Ectodermal cell (in vitro differentiated cells): ENCODE data around the gene PCSK6.

ENCODE experiments used
- H3K27ac ChIP-seq: 2 replicates; pipeline ENCODE4 v1.7.0; 2013; ENCODE audit warnings: mild to moderate bottlenecking, low read depth, low read length; ENCODE audit not compliant: insufficient read depth, poor library complexity, severe bottlenecking
- H3K27me3 ChIP-seq: 2 replicates; pipeline ENCODE4 v1.7.0; 2013; ENCODE audit warnings: mild to moderate bottlenecking, low read length; ENCODE audit not compliant: insufficient read depth, control insufficient read depth, poor library complexity, severe bottlenecking
- H3K36me3 ChIP-seq: one replicate; pipeline ENCODE4 v1.7.0; 2013; ENCODE audit warnings: low read length; ENCODE audit not compliant: control insufficient read depth, insufficient read depth
- H3K4me1 ChIP-seq: one replicate; pipeline ENCODE4 v1.7.0; 2013; ENCODE audit warnings: low read length; ENCODE audit not compliant: control insufficient read depth, insufficient read depth
- H3K4me3 ChIP-seq: 2 replicates; pipeline ENCODE4 v1.7.0; 2013; ENCODE audit warnings: low read depth, low read length, control low read depth; ENCODE audit not compliant: insufficient read depth
- H3K9me3 ChIP-seq: 2 replicates; pipeline ENCODE4 v1.7.0; 2013; ENCODE audit warnings: mild to moderate bottlenecking, low read length, moderate library complexity; ENCODE audit not compliant: control insufficient read depth
- WGBS, 2 experiments: methylation state at CpG; one replicate each; pipeline ENCODE4 v1.1.7; 2013; ENCODE audit warnings: missing lambda C conversion rate in 2 of 2; 5-methylcytosine and 5-hydroxymethylcytosine counted together

The PCSK6 gene

GRCh38 chr15:101498717-101499480 is 9.4 kb upstream of the PCSK6 start:
- Histone ChIP-seq H3K27me3 (no peaks in the 10 kb centered on the region), H3K4me3 (no peak overlapping the region), H3K27ac (no peak overlapping the region), H3K9me3 (no peaks in the 10 kb centered on the region), H3K36me3 (no peaks in the 10 kb centered on the region), H3K4me1 (peaks cover 33% of the 10 kb centered on the region)
- 89 to 90% methylated on average over 14 of the region's 14 CpGs for WGBS, 2 experiments

- Histone ChIP-seq H3K9me3 (no peaks in the 10 kb centered on the region), H3K27me3 (no peaks in the 10 kb centered on the region), H3K36me3 (no peaks in the 10 kb centered on the region), H3K4me1 (peaks cover 34% of the 10 kb centered on the region), H3K4me3 (no peak overlapping the region), H3K27ac (no peak overlapping the region)
- 91 to 92% methylated on average over 9 of the region's 9 CpGs for WGBS, 2 experiments
Observed at GRCh38 chr15:101498076-101498716, 8.7 kb upstream of the PCSK6 start.

DNA sequence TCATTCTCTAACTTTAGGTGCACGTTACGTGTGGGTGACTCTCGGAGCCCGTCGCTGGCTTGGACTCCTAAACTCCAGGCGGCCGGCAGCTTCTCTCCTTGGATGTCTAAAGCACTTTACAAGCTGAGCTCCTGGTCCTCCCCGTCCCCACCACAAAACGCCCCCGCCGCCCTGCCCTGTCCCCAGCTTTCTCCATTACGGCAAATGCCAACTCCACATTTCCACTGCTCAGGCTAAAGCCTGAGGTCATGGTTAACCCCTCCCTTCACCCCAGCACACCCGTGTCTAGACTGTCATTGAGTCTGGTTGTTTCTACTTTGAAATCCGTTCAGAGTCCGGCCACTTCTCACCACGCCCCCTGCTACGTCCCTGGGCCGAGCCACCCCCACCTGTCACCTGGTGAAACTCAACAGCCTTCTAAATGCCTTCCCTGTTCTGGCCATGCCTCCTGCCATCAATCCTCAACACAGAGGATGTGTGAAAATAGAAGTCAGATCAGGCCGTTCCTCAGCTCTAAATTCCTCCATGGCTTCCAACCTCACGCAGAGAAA is 8.1 kb upstream of the PCSK6 start:
- Histone ChIP-seq H3K27ac (no peak overlapping the region), H3K4me1 (peaks cover 32% of the 10 kb centered on the region), H3K9me3 (no peaks in the 10 kb centered on the region), H3K4me3 (no peak overlapping the region), H3K36me3 (no peaks in the 10 kb centered on the region), H3K27me3 (no peaks in the 10 kb centered on the region)
- WGBS, 2 experiments = 90% methylated on average over 20 of the region's 20 CpGs

GRCh38 chr15:101497017-101497416 is 7.5 kb upstream of the PCSK6 start:
- peaks cover 30% of the 10 kb centered on the region for H3K4me1 ChIP-seq
- 76 to 77% methylated on average over 13 of the region's 13 CpGs for WGBS, 2 experiments

GRCh38 chr15:101496198-101496986 is 6.9 kb upstream of the PCSK6 start:
- 62 to 66% methylated on average over 23 of the region's 23 CpGs for WGBS, 2 experiments
- no peak overlapping the region for H3K4me3 ChIP-seq

More at GRCh38 chr15:101497017-101497416, 7.5 kb upstream of the PCSK6 start:
- Histone ChIP-seq H3K36me3 (no peaks in the 10 kb centered on the region), H3K27ac (no peak overlapping the region), H3K9me3 (no peaks in the 10 kb centered on the region), H3K4me3 (no peak overlapping the region), H3K27me3 (no peaks in the 10 kb centered on the region)

GRCh38 chr15:101495334-101496197 is 6.1 kb upstream of the PCSK6 start:
- Histone ChIP-seq H3K4me3 (no peak overlapping the region), H3K36me3 (no peaks in the 10 kb centered on the region), H3K9me3 (no peaks in the 10 kb centered on the region), H3K4me1 (peaks cover 30% of the 10 kb centered on the region), H3K27ac (no peak overlapping the region), H3K27me3 (peaks cover 4% of the 10 kb centered on the region)
- WGBS, 2 experiments = 84 to 85% methylated on average over 22 of the region's 22 CpGs

More at GRCh38 chr15:101496198-101496986, 6.9 kb upstream of the PCSK6 start:
- Histone ChIP-seq H3K4me1 (peaks cover 30% of the 10 kb centered on the region), H3K9me3 (no peaks in the 10 kb centered on the region), H3K27me3 (no peaks in the 10 kb centered on the region), H3K27ac (no peak overlapping the region), H3K36me3 (no peaks in the 10 kb centered on the region)

DNA sequence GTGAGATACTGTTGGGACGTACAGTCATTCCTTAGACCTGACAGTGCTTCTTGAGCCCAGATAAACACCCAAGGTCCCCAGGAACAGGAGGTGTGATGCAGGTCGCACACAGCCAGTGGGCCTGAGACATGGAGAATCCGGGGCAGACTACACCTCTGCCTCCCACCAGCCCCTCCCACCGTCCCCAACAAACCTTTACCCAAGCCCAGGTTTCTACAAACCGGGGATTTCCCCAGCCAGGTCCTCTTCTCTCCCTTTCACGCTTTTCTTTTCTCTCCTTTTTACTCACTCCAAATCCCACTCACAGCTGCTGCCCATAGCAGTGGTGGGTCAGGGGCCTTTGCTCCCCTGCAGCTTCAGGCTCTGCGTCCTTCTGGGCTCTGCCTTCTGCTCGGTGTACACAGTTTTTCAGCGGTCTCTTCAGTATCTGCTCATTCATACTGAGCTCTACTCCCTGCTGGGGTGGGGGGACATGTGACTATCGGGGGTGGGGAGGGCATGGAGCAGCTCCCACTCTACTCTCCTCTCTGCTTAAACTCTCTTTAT is 4.8 kb upstream of the PCSK6 start:
- WGBS, 2 experiments = 41 to 49% methylated on average over 10 of the region's 10 CpGs
- Histone ChIP-seq H3K27ac (no peak overlapping the region), H3K36me3 (no peaks in the 10 kb centered on the region), H3K27me3 (peaks cover 13% of the 10 kb centered on the region), H3K4me3 (no peak overlapping the region), H3K4me1 (peaks cover 30% of the 10 kb centered on the region), H3K9me3 (no peaks in the 10 kb centered on the region)

DNA sequence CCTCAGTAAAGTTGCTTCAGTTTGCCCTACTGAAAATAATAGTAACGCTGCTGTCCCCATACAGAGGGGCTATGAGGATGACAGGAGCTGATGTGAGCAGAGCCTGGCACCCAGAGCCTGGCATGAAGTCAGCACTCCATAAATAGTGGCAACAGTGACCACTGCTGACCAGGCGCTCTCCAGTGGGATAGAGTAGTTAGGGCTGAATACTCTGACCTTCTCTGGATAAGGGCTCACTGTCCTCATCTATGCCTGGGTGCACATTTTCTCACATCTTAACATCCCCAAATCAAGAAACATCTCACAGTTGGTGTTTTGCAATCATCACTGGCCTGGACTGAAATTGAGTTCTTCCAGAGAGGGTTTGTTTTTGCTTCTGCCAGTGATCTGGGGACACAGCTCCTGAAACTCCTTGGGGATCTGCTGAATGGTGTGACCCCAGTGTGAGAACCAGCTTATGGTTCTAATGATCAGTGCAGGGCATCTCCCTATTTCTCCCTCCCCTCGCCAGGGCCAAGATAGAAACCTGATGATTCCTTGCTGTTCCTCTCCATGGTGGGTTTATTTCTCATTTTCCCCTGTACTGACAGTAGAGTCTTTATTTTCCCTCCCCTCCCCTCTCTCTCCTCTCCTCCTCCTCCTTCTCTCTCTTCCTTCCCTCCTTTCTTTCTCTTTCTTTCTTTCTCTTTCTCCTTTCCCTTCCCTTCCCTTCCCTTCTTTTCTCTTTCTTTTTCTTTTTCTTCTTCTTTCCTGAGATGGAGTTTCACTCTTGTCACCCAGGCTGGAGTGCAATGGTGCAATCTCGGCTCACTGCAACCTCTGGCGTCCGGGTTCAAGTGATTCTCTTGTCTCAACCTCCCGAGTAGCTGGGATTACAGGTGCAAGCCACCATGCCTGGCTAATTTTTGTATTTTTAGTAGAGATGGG is 3.5 kb upstream of the PCSK6 start:
- Histone ChIP-seq H3K4me1 (peaks cover 35% of the 10 kb centered on the region), H3K4me3 (no peak overlapping the region), H3K27ac (no peak overlapping the region), H3K9me3 (no peaks in the 10 kb centered on the region), H3K36me3 (no peaks in the 10 kb centered on the region), H3K27me3 (peaks cover 22% of the 10 kb centered on the region)
- 89 to 95% methylated on average over 7 of the region's 7 CpGs for WGBS, 2 experiments
